ENCODE measurements around the gene OBSCN.

The OBSCN gene

GRCh38 chr1:228426518-228427175 lies 218.8 kb downstream of the OBSCN start:
- TF ChIP-seq, protein P1, sequence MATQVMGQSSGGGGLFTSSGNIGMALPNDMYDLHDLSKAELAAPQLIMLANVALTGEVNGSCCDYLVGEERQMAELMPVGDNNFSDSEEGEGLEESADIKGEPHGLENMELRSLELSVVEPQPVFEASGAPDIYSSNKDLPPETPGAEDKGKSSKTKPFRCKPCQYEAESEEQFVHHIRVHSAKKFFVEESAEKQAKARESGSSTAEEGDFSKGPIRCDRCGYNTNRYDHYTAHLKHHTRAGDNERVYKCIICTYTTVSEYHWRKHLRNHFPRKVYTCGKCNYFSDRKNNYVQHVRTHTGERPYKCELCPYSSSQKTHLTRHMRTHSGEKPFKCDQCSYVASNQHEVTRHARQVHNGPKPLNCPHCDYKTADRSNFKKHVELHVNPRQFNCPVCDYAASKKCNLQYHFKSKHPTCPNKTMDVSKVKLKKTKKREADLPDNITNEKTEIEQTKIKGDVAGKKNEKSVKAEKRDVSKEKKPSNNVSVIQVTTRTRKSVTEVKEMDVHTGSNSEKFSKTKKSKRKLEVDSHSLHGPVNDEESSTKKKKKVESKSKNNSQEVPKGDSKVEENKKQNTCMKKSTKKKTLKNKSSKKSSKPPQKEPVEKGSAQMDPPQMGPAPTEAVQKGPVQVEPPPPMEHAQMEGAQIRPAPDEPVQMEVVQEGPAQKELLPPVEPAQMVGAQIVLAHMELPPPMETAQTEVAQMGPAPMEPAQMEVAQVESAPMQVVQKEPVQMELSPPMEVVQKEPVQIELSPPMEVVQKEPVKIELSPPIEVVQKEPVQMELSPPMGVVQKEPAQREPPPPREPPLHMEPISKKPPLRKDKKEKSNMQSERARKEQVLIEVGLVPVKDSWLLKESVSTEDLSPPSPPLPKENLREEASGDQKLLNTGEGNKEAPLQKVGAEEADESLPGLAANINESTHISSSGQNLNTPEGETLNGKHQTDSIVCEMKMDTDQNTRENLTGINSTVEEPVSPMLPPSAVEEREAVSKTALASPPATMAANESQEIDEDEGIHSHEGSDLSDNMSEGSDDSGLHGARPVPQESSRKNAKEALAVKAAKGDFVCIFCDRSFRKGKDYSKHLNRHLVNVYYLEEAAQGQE (IDR thresholded peaks at IDR 0.05; ENCODE audit: insufficient read depth in 1 of 2, low read depth in 2 of 2, low read length in 2 of 2) = no peak
- TF ChIP-seq SIN3A (IDR thresholded peaks at IDR 0.05; ENCODE audit: borderline replicate concordance, insufficient read depth, low read length) (no peak), FOXP2 (optimal IDR thresholded peaks at IDR 0.05; ENCODE audit: borderline replicate concordance, extremely low read depth, extremely low read length, insufficient read depth) (no peak), POLR2AphosphoS5 (IDR thresholded peaks at IDR 0.05; ENCODE audit: low read depth, low read length) (no peak), TAF1 (IDR thresholded peaks at IDR 0.05; ENCODE audit: borderline replicate concordance, insufficient read depth, low read length) (no peak)

GRCh38 chr1:228428412-228428811 lies 220.6 kb downstream of the OBSCN start:
- TF ChIP-seq POLR2AphosphoS5 (IDR thresholded peaks at IDR 0.05; ENCODE audit: low read depth, low read length) = no peak
- TF ChIP-seq TAF1 (IDR thresholded peaks at IDR 0.05; ENCODE audit: borderline replicate concordance, insufficient read depth, low read length) = no peak
- no peak for TF ChIP-seq FOXP2 (optimal IDR thresholded peaks at IDR 0.05; ENCODE audit: borderline replicate concordance, extremely low read depth, extremely low read length, insufficient read depth)
- no peak for TF ChIP-seq SIN3A (IDR thresholded peaks at IDR 0.05; ENCODE audit: borderline replicate concordance, insufficient read depth, low read length)
- TF ChIP-seq, protein P1 (IDR thresholded peaks at IDR 0.05; ENCODE audit: insufficient read depth in 1 of 2, low read depth in 2 of 2, low read length in 2 of 2) = no peak
